Measurements from ENCODE around the gene FAM120C.

Gene FAM120C, protein sequence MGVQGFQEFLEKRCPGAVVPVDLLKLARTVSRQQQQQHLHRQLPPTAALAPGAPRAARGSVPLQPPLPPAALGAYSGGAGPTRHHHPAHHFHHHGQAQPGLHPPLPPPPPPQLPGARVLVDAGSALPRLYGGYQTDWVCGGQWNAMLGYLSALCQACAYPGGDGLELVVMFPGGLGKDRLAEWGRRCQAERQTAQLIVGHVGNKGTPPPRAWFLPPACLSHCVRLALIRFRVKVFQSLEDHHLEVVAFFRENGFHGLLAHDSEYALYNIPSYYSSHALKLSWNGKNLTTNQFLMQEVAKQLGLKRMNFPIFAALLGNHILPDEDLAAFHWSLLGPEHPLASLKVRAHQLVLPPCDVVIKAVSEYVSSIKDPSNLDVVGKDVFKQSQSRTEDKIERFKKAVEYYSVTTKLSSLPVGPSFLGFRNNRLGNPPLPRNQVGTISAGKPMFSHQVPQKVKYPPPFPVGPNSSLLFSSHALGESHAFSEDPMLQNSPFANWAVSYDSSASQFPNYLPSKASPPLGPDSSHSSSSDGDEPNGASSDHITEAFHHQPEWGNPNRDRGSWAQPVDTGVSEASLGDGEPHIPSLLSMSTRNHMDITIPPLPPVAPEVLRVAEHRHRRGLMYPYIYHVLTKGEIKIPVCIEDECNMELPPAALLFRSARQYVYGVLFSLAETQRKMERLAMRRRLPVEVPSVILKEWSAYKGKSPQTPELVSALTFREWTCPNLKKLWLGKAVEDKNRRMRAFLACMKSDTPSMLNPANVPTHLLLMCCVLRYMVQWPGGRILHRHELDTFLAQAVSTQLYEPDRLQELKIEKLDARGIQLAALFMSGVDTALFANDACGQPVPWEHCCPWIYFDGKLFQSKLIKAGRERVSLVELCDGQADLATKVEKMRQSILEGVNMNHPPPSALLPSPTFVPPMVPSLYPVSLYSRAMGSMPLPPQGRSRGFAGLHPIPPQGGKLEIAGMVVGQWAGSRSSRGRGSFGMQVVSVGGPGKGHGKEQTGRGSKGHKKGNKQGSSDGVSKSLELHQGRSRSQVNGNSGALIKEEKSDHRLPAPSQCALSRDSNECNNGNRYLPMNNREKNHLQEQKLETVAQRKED

DNA sequence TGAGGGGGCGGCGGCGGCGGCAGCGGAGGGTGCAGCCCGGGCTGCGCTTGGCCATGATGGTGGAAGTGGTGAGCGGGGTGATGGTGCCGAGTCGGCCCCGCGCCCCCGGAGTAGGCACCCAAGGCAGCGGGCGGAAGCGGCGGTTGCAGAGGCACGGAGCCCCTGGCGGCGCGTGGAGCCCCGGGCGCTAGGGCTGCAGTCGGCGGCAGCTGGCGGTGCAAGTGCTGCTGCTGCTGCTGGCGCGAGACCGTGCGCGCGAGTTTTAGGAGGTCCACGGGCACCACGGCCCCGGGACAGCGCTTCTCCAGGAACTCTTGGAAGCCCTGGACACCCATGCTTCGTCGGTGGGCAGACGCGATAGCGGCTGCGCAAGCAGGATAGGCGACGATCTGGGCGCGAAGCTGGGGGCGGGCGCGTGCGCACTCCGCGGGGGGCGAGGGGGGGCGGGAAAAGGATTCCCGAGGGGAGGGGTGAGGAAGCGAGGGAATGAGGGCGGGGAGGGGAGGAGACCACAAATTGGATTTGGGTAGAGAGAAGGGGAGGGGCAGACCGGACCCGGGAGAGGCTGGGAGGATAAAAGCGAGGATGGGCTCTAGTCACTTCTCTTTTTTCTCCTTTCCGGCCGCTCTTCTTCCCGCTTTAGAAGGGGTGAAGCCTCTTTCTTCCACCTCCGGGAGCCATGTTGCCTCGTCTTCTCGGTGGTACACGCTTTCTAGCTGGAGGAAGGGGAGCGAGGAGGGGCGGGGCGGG, at the start of gene FAM120C:
Gene FAM120C, minus strand, starts transcription at position 391 of the 750 bp plus-strand sequence. Its CDS starts 56 bp downstream, at position 335.
- peak; percentile 61 for DNase-seq

DNA sequence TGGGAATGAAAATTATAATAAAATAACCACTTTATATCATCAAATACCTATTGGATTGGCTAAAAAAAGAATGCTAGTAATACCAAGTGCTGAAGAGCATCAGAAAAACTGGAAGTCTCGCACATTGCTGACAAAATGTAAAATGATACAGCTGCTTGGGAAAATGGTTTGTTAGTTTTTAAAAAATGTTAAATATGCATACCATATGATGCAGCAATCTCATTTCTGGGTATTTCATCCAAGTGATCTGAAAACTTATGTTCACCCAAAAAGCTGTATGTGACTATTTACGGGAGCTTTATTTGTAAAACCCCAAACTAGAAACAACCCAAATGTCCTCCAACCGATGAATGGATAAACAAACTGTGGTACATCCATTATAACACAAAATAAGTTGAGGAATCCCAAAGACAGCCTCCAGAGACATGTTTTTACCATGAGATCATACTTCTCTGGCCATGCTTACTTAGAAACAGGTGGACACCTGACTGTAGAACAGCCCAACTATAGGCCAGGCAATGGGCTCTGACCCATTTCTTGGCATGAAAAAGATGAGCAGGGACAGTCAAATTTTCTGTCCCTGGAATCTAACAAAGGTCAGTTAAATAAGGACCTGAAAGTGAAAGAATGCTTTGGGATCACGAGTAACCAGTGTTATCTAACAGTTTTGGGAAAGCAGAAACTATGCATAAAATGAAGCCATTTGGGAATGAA, 47.5 kb upstream of the FAM120C start:
- DNase-seq: no peak

DNA sequence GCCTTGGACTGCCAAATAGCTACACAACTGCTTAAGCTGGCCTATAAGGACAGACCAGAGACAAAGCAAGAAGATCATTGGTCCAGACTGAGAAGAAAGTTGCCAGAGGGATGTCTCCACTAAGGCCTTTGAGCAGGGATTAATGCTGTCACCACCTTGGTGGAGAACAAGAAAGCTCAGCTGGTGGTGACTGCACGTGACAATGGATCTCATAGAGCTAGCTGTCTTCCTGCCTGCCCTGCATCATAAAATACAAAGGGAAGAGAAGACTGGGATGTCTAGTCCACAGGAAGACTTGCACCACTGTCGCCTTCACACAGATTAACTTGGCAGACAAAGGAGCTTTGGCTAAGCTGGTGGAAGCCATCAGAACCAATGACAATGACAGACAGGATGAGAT, 40.5 kb upstream of the FAM120C start:
- no peak for DNase-seq

DNA sequence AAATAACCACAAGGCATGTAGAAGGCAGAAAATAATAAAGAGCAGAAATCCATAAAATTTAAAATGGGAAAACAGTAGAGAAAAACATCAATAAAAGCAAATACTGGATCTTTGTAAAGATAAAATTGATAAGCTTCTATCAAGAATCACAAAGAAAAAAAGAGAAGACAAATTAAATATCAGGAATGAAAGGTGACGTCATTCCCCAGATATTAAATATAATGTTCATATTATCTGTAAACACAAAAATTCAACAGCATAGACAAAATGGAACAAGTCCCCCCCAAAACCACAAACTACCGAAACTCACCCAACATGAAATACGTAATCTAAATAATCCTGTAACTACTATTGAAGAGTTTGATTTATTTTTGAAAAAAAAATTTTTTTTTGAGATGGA, 30.5 kb upstream of the FAM120C start:
- no peak for DNase-seq

DNA sequence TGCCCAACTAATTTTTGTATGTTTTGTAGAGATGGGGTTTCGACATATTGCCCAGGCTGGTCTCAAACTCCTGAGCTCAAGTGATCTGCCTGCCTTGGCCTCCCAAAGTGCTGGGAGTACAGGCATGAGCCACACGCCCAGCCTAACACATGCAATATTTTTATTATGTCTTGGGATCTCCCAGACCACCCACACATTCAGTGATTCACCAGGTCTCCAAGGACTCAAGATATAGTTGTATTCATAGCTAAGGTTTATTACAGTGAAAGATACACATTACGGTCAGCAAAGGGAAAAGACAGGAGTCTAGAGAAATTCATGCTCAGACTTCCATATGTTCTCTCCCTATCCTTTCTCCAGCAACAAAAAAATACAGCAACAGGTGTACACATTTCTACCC, 25.5 kb upstream of the FAM120C start:
- no peak for DNase-seq

DNA sequence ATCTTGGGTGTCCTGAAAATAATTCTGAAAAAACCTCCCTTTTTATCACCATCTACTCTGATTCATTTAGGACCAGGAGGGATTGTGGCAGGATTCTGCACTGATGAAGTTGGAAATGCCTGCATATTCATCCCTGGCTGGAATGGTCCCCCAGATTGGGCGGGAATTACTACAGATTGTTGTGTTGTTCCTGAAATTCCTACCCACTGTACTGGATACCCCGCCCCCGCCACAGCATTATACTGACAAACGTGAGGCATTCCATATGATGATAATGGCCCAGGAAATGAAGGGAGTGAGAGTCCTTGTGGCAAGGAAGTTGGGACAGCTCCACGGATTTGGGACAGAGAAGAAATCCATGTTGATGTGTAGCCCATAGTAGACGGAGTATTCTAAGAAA, 15.2 kb upstream of the FAM120C start:
- no peak for DNase-seq

DNA sequence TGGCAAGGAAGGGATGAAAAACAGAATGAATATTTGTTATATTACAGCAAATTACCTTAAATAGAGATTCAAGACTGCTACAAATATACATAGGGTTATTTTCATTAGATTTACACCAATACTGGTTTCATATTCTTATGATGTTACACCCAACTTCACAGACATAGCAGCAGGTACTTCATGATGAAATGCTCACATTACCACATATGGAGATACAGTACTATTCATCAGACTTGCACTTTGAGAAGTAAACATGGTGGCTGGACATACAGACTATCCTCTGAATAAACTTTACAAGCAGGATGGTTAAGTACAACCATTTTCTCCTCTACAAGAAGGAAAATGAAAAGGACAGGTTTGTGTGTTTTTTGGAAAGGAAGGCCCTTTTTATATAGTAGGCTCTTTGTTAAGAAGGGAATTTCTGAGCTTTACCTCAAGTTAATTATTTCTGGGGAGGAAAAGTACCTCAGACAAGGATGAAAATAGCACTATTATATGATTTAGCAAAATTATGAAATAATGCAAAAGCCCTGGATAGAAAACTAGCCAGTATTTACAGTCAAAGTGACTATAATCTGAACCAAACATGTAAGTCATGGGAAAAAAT, 12.0 kb upstream of the FAM120C start:
- no peak for DNase-seq

DNA sequence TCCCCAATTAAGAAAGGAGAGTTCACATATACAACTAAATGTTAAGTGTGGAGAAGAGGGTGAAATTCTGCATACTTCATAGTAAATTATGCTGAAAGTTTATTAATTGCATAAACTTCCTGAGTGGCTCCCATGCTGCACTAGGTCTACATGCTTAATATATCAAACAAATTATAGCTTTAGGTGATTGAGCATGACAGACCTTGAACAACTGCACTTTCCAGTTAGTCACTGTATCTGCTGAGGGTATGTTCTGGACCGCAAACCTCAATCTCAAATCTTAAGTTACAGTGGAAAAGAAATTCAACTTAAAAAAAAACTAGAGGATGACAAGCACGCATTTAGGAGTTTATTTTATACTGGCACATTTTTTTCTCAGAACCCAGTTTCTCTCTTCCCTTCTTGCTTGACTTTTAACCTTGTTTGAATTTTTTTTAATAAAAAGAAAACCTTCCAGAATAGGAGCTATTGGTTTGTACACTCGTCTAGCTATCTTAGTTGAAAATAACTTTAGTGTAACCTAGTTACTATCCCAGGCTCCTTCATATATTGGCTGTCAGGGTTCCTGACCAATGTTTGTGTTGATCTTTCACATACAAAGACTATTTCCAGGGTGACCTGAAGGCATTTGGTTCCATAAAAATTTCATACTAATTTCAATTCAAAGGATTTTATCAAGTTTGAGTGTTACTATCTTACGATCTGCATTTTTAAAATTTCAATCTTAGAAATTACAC, 10.2 kb upstream of the FAM120C start:
- DNase-seq: no peak

DNA sequence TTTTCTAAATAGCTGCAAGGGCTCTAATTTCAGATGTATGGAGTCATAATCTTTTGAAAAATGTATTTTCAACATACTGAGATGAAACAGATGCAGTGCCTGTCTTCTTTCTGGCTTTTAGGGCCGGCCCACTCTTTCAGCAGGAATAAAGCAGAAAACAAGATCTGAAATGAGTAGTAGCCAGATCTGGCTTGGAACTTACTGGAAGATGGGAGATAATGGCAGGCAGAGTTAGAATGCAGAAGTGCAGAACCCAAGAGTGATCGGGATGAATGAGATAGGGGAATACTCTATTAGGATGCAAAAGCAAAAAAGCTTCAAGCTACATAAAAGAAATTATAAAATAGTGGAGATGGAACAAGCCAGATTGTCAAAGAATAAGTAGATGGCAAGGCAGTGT, 1.4 kb upstream of the FAM120C start:
- DNase-seq: no peak

DNA sequence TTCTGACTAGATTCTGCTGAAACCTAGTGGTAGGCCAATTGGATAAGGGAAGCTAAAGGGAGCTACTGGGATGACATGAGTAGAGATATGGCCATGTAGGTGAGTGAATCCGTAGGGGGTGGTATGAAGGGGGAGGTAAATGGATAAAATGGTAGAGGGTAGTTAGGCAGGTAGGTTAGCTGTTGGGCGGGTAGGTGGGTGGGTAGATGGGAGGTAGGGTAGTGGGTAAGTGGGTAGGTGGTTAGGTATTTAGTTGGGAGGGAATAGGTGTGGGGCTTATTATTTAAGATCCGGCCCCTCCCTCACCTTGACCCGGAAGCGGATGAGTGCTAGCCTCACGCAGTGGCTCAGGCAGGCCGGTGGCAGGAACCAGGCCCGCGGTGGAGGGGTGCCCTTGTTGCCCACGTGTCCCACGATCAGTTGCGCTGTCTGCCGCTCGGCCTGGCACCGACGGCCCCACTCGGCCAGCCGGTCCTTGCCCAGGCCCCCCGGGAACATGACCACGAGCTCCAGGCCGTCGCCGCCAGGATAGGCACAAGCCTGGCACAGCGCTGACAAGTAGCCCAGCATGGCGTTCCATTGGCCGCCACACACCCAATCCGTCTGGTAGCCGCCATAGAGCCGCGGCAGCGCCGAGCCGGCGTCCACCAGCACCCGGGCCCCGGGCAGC, 725 bp downstream of the FAM120C start:
- DNase-seq: peak; percentile 14

DNA sequence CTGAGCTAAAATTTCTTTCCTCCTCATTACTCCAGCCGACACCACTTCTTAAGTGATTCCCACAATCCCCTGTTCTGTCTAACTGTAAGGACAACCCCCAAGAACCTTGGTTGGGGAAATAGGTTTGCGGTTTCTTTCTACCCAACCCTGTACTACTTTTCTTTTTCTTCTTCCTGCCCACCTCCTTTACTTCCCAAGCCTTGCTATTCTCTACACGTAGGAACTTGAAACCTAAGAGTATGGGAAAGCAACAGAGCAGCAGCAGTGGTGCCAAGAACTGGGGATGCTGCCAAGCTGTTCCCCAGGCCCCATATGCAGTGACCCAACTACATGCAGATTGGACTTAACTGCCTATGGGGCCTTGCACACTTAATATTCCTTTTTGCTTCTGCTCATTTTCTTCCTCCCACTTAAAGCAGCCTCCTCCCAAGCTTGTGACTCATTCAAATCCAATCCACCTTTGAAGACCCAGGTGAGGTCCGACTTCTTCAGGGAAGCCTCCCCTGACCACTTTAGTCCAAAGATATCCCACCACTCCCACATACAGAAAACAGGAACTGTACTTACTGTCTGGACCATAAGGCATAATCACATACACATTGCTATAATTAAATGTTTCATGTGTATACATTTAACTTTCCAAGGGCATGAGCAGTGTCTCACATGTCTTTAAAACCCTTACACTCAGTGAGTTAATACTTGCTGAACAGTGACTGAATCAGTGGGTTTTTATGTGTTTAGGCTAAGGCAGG, 1.7 kb downstream of the FAM120C start:
- DNase-seq: peak; percentile 2

DNA sequence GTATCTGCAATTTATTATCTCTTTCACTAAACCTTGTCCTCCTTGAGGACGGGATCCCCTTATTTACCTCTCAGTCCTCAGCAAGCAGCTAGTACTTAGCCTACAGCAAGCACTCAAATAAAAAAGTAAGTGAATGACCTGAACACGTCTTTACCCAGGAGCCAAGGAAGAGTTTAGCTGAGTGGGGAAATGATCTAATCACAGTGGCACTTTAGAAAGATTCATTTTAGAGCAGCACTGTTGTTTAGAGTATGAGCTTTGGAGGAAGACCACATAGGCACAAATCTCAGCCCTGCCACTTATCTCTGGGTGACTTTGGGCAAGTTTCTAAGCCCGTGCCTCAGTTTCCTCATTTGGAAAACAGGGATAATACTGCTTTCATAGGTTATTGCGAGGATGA, 2.7 kb downstream of the FAM120C start:
- no peak for DNase-seq

DNA sequence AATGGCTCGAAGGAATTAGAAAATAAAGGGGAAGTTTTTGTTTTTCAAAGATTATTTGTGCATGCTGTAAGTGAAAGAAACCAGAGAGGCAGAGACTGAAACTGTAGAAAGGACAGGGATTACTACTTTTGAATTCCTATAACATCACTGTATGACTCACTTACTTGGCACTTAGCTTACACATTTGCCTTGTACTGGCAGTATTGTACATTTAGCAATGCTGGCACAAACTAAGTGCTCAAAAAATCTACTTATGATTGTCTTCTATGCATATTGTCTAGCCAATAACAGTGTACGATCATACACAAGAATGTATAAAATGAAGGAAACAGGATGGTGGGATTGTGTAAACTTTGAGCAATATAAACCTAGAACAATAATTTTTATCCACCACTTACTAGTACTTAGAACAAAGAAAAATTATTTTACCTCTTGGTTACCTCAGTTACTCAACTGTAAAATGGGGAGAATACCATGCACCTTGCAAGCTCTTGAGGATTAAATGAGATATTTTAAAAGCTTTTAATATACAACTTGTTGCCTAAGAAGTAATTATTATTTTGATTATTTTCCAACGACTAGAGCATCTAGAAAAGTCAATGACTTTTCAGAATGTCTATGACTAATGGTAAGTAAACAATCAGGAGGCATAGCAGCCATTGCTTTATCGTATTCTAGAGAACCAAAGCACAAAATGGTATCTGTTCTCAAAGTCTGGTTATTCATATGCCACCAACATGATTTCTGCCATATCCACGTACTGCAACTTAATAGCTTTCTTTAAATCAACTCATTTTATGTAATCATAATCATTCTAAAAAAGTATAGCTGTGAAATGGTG, 4.7 kb downstream of the FAM120C start:
- peak; percentile 1 for DNase-seq

DNA sequence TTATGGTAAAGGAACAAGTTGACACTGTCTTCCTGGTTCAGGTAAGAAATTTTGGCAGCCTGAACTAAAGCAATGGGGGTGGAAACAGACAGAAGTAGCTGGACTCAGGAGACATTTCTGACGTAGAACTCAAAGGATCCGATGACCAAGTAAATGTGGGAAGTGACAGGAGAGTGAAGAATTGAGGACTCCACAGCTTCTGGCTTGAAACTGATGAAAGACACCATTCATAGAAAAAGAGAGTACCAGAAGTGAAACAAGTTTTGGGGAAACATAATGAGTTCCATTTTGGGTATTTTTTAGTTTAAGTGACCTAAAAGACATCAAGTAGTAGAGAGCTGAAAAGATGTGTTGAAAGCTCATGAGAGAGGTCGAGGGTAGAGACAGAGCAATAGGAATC, 5.7 kb downstream of the FAM120C start:
- DNase-seq: no peak

DNA sequence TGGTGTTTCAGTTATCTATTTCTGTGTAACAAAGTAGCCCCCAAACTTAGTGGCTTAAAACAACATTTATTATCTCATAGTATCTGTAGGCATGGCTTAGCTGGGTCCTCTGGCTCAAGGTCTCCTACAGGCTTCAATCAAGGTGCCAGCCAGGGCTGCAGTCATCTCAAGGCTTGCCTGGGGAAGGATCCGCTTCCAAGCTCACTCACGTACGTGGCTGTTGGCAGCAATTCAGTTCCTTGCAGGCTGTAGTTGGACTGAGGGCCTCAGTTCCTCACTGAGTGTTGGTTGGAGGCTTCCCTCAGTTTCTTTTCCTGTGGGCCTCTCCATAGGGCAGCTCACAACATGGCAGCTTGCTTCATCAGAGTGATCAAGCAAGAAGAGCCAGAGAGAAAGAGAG, 9.3 kb downstream of the FAM120C start:
- no peak for DNase-seq

DNA sequence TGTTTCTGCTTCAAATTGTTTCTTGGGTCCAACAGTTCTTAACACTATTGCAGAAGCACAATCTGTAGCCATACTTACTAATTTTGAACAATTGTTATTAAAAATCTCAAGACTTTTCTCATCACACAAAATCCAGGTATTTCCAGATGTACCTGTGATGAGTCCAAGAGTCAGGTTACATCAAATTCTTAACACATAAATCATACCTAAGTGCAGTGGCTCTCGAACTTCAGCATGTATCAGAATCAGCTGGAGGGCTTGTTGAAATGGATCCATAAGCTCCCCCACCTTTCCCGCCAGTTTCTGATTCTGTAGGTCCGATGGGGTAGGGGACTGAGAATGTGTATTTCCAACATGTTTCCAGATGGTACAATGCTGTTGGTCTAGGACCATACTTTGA, 10.6 kb downstream of the FAM120C start:
- DNase-seq: no peak

DNA sequence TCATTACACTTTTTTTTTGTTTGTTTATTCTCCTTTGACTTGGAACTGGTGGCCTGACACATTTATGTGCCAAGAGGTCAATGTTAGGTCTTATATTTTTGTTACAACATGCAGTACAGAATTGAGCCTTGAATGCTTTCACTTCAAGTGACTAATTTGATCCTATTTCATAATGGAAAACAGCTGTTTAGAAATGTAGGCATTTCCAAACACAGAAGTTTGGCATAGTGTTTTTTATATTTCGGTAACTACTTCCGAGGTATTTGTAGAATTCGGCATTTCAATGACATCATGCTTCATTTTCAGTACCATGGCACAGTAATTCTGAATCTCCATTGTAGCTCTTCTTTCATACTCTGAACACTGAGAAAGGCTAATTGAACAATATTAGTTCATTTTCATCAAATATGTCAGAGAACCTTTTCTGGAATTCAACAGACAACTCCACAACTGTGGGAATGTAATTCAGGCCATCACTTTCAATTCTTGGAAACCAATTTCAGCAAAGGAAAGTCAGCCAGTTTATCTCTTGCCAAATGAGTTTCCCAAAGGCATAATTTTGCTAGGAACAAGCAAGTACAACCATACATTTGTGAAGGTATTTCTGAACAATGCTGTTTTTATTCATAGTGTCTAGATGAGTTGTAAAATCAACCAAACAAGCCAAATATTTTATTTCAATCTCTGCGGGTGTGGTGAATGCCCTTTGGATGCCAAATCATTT, 11.4 kb downstream of the FAM120C start:
- no peak for DNase-seq

DNA sequence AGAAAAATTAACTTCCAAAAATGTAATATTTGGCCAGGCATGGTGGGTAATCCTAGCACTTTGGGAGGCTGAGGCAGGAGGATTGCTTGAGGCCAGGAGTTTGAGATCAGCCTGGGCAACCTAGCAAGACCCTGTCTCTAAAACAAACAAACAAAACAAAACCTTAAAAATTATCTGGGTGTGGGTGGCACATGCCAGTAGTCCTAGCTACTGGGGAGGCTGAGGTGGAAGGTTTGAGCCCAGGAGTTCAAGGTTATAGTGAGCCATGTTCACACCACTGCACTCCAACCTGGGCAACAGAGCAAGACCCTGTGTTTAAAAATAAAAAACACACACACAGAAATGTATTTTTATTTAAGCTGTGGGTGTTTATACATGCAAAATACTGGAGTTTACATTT, 12.0 kb downstream of the FAM120C start:
- no peak for DNase-seq
